Measurements from ENCODE around the gene GATAD1.
"Not testable (repeated sequence)": the region's sequence is repeated elsewhere in the genome, so short reads cannot be mapped to it uniquely, and the experiment has no call there.

GATAD1 gene, protein sequence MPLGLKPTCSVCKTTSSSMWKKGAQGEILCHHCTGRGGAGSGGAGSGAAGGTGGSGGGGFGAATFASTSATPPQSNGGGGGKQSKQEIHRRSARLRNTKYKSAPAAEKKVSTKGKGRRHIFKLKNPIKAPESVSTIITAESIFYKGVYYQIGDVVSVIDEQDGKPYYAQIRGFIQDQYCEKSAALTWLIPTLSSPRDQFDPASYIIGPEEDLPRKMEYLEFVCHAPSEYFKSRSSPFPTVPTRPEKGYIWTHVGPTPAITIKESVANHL

GRCh38 chr7:92447345-92448204, at the start of gene GATAD1:
GATAD1 (plus strand) TSS chr7:92447482; CDS start chr7:92447730, 248 bp downstream.
- H3K4me3 ChIP-seq (ENCODE audit: low read depth, low read length), result peak within 1 kb of the TSS; percentile 77

DNA sequence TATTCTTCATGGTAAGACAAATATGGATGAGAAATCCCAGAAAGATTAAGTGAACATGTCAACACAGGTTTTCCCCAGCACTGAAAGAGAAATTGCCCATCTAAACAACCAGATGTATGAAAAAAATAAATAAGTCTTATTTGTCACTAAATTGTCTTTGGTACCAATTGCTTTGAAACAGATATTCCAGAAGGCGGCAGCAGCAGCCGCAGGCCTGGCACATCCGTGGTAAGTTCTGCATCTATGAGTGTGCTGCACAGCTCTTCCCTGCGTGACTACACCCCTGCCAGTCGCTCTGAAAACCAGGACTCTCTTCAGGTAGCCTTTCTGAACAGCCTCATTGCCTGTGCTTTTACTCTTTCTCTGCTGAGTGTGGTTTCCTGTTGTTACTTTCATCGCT, 49.7 kb upstream of the GATAD1 start:
- H3K4me3 ChIP-seq (ENCODE audit: low read depth, low read length), result no peak overlapping the region

DNA sequence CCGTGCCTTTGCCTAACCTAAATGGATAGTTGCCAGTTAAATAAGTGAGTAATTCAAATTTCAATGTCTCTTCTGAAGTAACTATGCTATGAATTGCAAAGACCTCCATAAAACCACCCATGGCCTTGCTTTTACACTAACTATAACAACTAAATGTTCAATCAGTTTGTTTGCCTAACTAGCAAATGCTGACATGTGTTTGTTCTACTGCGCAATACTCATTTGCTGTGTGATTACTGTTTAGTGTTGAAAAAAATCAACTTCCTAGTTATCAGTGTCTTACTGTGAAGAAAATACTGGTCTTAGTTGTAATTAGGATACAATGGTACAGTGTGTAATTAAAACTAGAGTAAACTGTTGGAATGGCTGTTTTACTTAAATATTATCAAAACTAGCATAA, 47.3 kb upstream of the GATAD1 start:
- no peak overlapping the region for H3K4me3 ChIP-seq (ENCODE audit: low read depth, low read length)

- no peak overlapping the region for H3K4me3 ChIP-seq (ENCODE audit: low read depth, low read length)
Observed at GRCh38 chr7:92402920-92403759, 44.1 kb upstream of the GATAD1 start.

- no peak overlapping the region for H3K4me3 ChIP-seq (ENCODE audit: low read depth, low read length)
Observed at GRCh38 chr7:92403760-92404074, 43.6 kb upstream of the GATAD1 start.

DNA sequence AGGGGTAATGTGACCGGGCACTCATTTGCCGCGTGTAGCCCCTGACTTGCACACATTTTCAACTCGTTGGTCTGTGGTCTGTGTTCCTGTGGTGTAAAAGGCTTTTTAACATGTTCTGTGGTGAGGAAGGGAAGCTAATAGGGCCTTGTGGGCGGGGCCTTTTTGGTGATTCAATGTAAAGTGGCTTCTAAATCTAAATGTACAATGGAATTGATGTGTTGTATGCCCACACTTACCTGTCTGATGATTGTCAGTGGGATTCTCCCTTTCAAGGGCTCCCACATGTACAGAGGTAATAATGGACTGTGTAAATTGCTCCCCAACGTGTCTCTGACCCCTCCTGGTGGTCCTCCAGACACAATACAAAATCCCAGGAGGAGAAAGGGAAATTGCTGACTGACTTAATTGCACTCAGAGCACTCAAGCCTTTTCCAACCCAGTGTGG, 43.1 kb upstream of the GATAD1 start:
- H3K4me3 ChIP-seq (ENCODE audit: low read depth, low read length), result no peak overlapping the region

DNA sequence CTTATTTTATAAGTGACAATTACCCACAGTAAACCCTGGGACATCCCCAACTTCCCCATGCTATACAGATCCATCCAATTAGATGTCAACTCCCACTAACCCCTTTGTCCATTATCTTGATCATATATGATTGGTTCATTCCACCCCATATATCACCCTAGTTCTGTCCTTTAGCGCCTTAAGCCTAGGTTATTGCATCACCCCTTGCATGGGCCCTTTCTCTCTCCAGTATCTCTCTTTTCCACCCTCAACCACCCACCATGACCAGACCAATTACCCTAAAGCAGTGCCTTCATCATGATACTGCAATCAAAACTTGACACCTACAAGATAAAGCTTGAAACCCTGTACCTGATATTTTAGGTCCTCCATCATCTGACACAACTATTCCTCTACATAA, 37.9 kb upstream of the GATAD1 start:
- H3K4me3 ChIP-seq (ENCODE audit: low read depth, low read length), result no peak overlapping the region

DNA sequence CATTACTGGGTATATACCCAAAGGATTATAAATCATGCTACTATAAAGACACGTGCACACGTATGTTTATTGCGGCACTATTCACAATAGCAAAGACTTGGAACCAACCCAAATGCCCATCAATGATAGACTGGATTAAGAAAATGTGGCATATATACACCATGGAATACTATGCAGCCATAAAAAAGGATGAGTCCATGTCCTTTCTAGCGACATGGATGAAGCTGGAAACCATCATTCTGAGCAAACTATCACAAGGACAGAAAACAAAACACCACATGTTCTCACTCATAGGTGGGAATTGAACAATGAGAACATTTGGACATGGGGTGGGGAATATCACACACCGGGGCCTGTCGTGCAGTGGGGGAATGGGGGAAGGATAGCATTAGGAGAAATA, 37.1 kb upstream of the GATAD1 start:
- H3K4me3 ChIP-seq (ENCODE audit: low read depth, low read length), result not testable (repeated sequence)

DNA sequence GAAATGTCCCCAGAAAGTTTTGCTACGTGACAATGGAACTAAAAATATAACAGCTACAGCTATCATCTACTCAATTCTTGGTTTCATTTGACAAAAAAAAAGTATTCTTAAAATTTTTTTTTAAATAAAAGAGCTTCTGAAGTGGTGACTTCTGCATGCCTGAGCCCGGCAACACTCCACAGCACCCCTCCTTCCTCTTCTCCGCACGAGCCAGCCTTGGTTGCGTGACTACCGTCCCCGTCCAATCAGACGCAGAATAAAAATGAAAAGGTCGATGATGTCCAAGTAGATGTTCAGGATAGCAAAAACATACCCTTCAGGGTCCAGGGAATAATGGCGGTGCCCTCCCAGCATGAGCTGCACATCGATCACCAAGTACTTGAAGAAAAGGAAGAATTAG, 34.5 kb upstream of the GATAD1 start:
- no peak overlapping the region for H3K4me3 ChIP-seq (ENCODE audit: low read depth, low read length)

DNA sequence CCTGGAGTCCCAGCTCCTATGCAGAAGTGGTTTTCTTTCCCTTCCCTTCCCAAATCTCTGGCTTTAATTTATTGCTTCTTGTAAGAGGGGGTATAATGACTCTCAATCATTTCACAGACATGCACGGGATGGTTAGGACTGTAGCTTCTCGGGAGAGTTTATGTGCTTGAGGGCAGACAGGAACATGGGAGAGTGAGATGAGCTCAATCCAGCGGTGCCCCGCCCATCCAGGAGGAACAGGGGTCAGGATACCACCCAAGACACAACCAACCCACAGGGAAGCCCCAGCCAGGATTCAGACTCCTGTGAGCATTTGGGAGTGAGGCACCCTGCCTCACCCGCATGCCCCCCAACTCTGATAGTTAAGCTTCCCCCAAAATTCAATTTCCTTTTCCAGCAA, 33.7 kb upstream of the GATAD1 start:
- no peak overlapping the region for H3K4me3 ChIP-seq (ENCODE audit: low read depth, low read length)

DNA sequence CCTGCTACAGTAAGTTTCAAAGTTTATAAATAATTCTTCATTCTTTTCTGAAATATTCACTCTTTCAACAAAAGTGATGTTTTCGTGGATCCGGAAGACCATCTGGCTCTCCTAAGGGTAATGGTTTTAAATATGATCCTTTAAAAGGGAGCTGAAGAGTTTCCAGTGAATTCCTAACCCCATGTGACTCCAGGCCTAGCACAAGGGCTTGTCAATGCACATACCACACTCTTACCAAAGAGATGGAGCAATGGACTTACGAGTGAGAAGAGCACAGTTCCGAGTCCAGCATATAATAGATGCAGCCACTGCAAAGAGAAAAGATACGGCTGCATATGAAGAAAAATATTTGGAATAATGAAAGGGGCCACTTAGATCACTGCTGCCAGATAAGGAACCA, 32.1 kb upstream of the GATAD1 start:
- H3K4me3 ChIP-seq (ENCODE audit: low read depth, low read length), result no peak overlapping the region

DNA sequence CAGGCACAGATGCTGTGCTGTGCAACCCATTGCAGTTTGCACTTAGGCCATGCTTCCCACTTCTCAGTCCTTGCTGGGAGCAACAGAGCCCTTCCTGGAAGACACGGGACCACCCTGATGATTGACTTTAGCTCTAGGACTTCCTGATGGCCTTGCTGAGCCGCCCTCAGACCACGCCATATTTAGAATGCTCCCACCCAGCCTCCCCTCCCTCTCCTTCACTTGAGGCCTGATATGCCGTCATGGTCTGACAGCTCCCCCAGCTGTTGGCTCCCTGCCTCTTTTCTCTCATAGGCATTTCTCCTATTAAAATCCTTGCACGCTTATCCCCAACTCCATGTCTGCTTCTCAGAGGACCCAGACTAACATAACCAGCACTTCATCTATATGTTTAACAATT, 29.4 kb upstream of the GATAD1 start:
- H3K4me3 ChIP-seq (ENCODE audit: low read depth, low read length), result no peak overlapping the region

DNA sequence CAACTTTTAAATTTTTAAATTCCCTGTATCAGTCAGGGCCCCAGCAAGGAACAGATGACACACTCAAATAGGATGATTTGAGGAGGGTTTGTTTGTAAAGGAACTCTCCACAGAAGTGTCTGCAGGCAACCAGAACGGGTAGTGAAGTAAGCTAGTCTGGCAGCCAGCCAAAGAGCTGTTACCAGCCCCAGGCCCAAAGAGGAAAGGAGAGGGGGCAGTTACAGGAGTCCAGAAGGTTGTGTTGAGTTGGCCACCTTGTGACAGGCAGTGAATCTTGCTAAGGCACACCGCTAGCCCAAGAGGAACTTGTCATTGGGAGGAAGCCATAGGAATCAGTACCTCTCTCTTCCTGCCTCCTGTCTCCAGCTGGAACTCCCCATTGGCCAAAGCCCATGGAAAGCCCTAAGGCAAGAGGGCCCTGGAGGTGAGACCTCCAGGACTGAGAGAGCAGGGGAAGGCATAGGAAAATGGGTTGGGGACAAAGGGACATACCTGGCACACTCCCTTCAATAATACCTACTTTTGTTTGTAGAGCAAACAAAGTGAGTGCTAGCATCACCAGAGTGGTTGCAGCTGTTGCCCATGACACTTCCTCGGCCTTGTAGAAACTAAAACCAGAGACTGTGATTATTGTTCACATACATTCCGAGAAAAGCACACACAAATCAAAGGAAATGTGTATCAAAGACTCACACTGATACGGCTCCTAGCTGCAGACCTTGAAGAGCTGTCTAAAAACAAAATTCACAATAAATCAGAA, 25.4 kb upstream of the GATAD1 start:
- H3K4me3 ChIP-seq (ENCODE audit: low read depth, low read length), result no peak overlapping the region

- no peak overlapping the region for H3K4me3 ChIP-seq (ENCODE audit: low read depth, low read length)
Observed at GRCh38 chr7:92422926-92423325, 24.4 kb upstream of the GATAD1 start.

- no peak overlapping the region for H3K4me3 ChIP-seq (ENCODE audit: low read depth, low read length)
Observed at GRCh38 chr7:92423710-92424131, 23.6 kb upstream of the GATAD1 start.

DNA sequence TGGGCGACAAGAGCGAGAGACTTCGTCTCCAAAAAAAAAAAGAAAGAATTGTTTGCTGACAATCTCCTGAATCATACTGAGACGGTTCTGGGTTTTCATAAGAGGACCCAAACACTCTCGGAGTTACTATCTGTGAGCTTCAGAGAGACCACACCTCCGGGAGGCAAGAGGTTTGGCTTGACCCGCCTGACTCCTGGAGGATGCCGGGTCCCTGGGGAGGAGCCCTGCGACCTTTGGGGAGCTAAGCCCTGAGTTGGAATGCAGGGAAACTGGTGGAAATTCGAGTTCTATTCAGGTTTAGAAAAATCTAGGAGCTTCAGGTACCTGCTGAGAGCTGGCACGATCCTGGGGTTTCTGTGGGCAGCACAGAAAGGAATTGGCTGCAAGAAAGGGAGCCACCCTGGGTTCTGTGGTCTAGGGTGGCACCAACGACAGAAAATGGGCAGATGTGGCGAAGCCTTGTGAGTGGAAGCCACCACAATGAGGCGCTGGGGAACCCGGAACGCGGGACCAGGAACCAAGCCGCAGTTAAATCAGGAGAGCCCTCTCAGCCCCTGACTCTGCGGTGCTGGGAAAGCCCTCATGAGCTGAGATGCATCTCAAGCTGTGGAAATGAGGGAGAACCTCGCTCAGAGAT, 21.9 kb upstream of the GATAD1 start:
- no peak overlapping the region for H3K4me3 ChIP-seq (ENCODE audit: low read depth, low read length)

DNA sequence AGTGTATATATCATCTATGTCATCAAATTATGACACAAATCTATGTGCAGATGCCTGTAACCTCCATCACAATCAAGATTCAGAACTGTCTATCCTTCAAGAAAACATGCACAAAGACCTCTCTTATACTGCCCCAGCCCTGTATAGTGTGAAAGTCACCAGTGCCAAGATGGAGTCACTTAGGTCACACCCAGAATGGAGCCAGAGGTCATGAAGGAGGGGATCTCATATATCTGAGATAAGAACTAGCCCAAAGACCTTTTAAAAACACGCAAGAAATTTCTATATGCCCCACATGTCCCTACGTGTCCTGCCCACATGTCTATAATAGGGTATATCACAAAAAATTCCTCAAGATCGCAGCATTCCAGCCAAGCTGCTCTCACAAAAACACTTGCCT, 20.1 kb upstream of the GATAD1 start:
- H3K4me3 ChIP-seq (ENCODE audit: low read depth, low read length), result no peak overlapping the region

GRCh38 chr7:92432299-92432946, 14.9 kb upstream of the GATAD1 start:
- H3K4me3 ChIP-seq (ENCODE audit: low read depth, low read length), result no peak overlapping the region

GRCh38 chr7:92433019-92433418, 14.3 kb upstream of the GATAD1 start:
- no peak overlapping the region for H3K4me3 ChIP-seq (ENCODE audit: low read depth, low read length)

- H3K4me3 ChIP-seq (ENCODE audit: low read depth, low read length), result no peak overlapping the region
Observed at GRCh38 chr7:92435542-92435941, 11.7 kb upstream of the GATAD1 start.

All from iPS-11a (cell line).